Bronchial epithelial cell (primary cell): ENCODE measurements around the gene IL6ST. TPM values are rescaled to one million over a fixed set of nuclear protein-coding genes. Genes with fewer than 3 reads are reported as not detected.
"Not testable (repeated sequence)": the region's sequence is repeated elsewhere in the genome, so short reads cannot be mapped to it uniquely, and the experiment has no call there.

Experiments used
- DNase-seq: peaks from one replicate; pipeline ENCODE4 v3.0.0-alpha.2; 2010; ENCODE audit warnings: low read depth
- FAIRE-seq: peaks from 2 replicates; lab custom pipeline; 2011; peaks lifted over from hg19 to GRCh38; lab: Jason Lieb, UNC
- H3K27me3 ChIP-seq: 2 replicates; pipeline ENCODE4 v1.5.1; 2011; ENCODE audit warnings: low read length; ENCODE audit not compliant: control insufficient read depth, insufficient read depth
- H3K36me3 ChIP-seq: 2 replicates; pipeline ENCODE4 v1.5.1; 2011; ENCODE audit warnings: low read length; ENCODE audit not compliant: control insufficient read depth, insufficient read depth
- H3K4me3 ChIP-seq: 2 replicates; pipeline ENCODE4 v1.5.1; 2011; ENCODE audit warnings: mild to moderate bottlenecking, low read depth, low read length, control low read depth
- CTCF ChIP-seq: IDR thresholded peaks from 2 replicates; pipeline ENCODE4 v1.5.1; 2011; ENCODE audit warnings: mild to moderate bottlenecking, moderate library complexity, low read length, control low read depth, inconsistent platforms; ENCODE audit not compliant: insufficient read depth, severe bottlenecking
- total RNA-seq: library from RNA; depleted of rRNA; stranded (reverse); fragments of >200 nt; gene quantifications from 2 replicates; pipeline ENCODE4 v1.2.1, GENCODE V29; 2014

The IL6ST gene
- total RNA-seq = 42.5 and 50.8 TPM in 2 replicates

- FAIRE-seq (no peak), DNase-seq (peak; percentile 69)
- Histone ChIP-seq H3K4me3 (peak within 1 kb of the TSS; percentile 98), H3K27me3 (no peaks in the 10 kb centered on the region), H3K36me3 (no peaks in the 10 kb centered on the region)
- TF ChIP-seq CTCF = no peak
These were observed at the start of gene IL6ST for GRCh38 chr5:55994495-55994997. Gene IL6ST (minus strand): TSS chr5:55994963. CDS start chr5:55976278, 18,685 bp downstream.

GRCh38 chr5:56039985-56040384 is 45.2 kb upstream of the IL6ST start:
- no peaks in the 10 kb centered on the region for H3K36me3 ChIP-seq
- H3K4me3 ChIP-seq = no peak overlapping the region
- FAIRE-seq (no peak), DNase-seq (peak; percentile 12)
- no peak for TF ChIP-seq CTCF
- no peaks in the 10 kb centered on the region for H3K27me3 ChIP-seq

- FAIRE-seq, H3K36me3 ChIP-seq, DNase-seq, H3K4me3 ChIP-seq, H3K27me3 ChIP-seq: not testable (repeated sequence)
These were observed 43.4 kb upstream of the IL6ST start for GRCh38 chr5:56038206-56038605.

GRCh38 chr5:56037531-56038010 is 42.8 kb upstream of the IL6ST start:
- no peaks in the 10 kb centered on the region for H3K27me3 ChIP-seq
- DNase-seq = no peak
- H3K4me3 ChIP-seq = no peak overlapping the region
- no peak for TF ChIP-seq CTCF
- H3K36me3 ChIP-seq = no peaks in the 10 kb centered on the region
- no peak for FAIRE-seq

GRCh38 chr5:56035394-56035793 is 40.6 kb upstream of the IL6ST start:
- not testable (repeated sequence) for FAIRE-seq

GRCh38 chr5:56029871-56030630 is 35.3 kb upstream of the IL6ST start:
- not testable (repeated sequence) for FAIRE-seq, H3K36me3 ChIP-seq, H3K27me3 ChIP-seq, H3K4me3 ChIP-seq, DNase-seq

More at GRCh38 chr5:56035394-56035793, 40.6 kb upstream of the IL6ST start:
- H3K27me3 ChIP-seq, DNase-seq, H3K4me3 ChIP-seq, H3K36me3 ChIP-seq: not testable (repeated sequence)

- Histone ChIP-seq H3K27me3 (no peaks in the 10 kb centered on the region), H3K36me3 (no peaks in the 10 kb centered on the region), H3K4me3 (no peak overlapping the region)
- no peak for DNase-seq
- TF ChIP-seq CTCF = no peak
- FAIRE-seq = no peak
These were observed 34.7 kb upstream of the IL6ST start for GRCh38 chr5:56029457-56029856.
